SH-SY5Y (cell line): Measurements from ENCODE around the gene STRADB.

ENCODE experiments used
- GATA2 ChIP-seq: IDR thresholded peaks from 2 replicates; pipeline ENCODE4 v1.6.1; 2011; ENCODE audit warnings: mild to moderate bottlenecking, low read depth, low read length
- GATA3 ChIP-seq: IDR thresholded peaks from 2 replicates; pipeline ENCODE4 v1.6.1; 2011; ENCODE audit warnings: low read depth, mild to moderate bottlenecking, low read length, moderate library complexity

DNA sequence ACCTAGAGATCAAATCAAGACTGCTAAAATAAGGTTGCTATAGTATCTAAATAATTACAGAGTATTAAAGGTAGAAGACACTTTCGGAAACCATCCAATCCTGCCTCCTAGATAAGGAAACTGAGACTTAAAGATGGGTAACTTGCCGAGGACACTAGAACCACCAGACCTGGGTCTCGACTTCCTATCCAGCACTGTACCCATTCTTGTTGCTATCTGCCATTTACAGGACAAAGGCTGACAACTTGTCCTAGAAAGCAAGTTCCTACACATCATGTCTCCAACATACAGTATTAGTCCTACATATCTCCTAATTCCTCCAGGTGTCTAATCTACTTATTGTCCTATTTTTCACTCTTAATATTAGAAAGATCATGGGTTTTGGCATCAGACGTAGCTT lies 38.0 kb upstream of the STRADB start:
- TF ChIP-seq GATA3 (no peak), GATA2 (no peak)
